ENCODE measurements around the gene MED14.

The MED14 gene

DNA sequence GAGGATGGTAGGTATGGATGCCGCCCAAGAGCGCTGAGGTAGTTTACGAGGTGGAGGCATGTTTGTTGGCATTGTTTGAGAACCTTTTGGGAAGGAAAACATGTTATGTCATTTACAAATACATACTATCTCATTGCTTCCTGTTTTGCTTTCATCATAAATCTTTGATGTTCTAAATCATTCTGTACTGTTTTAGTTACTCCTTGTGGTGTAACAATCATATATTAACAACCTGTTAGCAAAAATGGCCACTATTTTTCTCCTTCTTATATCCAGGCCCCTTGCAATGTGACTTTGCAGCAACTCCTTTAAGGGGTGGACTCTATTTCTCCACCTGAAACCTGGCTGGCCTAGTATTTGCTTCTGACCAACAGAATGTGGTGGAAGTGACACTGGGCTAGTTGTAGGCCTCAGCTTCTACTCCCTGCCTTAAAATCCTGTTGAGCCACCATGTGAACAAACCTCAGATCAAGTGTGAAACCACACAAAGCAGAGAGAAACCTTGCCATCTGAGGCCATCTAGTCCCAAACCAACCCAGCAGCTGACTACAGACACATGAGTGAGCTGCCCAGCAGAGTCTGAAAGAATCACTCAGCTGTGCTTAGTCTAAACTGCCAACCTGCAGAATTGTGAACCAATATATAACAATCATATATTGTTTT is 72.1 kb downstream of the MED14 start:
- DNase-seq = no peak

- DNase-seq = no peak
Observed at GRCh38 chrX:40661489-40661888, 73.9 kb downstream of the MED14 start.

GRCh38 chrX:40660381-40660780 is 75.0 kb downstream of the MED14 start:
- no peak for DNase-seq

GRCh38 chrX:40653535-40653934 is 81.8 kb downstream of the MED14 start:
- DNase-seq = no peak

DNA sequence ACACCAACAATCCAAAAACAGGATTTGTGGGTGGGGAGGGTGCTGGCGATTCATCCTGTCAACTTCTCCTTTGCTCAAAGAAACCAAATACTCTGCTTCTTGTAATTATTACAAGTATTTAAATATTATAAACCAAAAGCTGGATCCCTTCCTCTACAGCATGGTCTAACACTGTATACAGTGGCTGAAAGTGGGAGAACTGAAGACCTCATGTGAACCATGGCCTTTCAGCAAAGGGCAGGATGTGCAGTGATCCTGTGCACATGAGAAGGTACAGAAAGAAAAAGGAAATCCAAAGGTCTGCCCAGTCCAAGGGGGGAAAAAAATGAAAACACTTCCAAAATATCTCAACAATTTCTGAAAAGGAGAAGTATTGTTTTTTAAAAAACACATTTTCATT is 82.7 kb downstream of the MED14 start:
- no peak for DNase-seq

DNA sequence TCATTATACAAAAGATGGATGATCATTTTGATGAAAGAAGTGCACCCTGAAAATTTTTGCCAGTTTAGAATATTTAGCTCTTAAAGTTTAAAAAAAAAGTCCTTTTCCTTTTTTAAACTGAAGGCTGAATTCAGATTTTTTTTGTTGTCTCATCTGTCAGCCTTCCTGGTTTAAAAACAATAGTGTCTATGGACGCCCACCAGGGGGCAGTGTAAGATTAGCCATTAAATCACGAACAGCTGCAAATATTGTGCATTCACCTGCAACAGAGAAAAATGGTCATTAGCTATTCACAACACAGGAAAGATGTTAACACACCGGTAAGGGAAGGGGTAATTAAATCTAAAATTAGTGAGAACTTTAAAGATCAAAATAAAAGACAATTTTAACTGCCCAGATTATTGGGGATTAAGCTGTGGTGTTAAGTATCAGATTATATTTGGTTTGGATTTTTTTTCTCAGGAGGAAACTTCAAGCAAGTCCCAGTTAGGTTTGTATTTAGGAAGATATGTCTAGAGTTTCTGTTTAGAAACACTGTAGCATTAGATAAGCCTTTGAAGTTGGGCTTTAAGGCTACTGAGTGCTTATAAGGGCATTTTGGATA is 83.6 kb downstream of the MED14 start:
- DNase-seq = peak; percentile 46

DNA sequence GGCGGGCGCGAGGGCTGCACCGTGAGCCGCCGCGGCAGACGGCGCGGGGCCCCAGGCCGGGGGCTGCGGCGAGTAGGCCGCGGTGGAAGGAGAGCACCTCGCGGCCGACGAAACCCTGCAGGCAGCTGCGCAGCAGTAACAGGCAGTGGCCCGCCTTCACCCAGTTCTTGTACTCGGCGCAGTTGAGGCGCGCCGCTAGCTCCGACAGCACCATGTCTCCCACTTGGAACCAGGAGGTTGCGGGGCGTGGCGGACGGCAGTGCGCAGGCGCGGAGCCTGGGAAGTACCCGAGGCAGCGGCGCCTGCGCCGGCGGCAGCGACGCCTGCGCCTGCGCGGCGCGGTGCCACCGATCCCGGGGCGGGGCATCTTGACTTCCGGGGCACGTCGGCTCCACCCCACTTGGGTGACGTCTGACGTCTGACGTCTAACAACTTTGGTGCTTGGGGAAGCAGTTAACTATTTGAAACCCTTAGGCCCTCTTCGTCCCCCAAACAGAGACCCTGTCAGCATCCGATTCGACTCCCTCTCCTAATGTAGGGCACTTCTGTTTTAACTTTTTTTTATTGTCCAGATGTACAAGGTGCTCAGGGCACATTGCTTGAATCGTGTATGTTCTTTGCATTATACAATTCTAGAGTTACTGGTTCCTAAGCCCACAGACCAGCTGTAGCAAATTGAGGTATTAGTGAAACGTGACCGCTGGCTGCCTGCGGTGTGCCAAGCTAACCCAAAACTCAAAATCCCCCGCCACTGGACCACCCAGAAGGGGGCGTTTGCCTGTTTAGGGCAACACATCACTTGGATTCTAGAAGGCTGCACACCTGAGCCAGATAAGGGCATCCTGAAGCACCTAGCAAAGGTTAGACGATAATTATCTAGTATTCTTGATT is 87.8 kb downstream of the MED14 start, which contains the start of gene CXorf38:
CXorf38 (minus strand) TSS at position 255 of the 891 bp plus-strand sequence; CDS start at position 214, 41 bp downstream.
- DNase-seq = peak; percentile 87

DNA sequence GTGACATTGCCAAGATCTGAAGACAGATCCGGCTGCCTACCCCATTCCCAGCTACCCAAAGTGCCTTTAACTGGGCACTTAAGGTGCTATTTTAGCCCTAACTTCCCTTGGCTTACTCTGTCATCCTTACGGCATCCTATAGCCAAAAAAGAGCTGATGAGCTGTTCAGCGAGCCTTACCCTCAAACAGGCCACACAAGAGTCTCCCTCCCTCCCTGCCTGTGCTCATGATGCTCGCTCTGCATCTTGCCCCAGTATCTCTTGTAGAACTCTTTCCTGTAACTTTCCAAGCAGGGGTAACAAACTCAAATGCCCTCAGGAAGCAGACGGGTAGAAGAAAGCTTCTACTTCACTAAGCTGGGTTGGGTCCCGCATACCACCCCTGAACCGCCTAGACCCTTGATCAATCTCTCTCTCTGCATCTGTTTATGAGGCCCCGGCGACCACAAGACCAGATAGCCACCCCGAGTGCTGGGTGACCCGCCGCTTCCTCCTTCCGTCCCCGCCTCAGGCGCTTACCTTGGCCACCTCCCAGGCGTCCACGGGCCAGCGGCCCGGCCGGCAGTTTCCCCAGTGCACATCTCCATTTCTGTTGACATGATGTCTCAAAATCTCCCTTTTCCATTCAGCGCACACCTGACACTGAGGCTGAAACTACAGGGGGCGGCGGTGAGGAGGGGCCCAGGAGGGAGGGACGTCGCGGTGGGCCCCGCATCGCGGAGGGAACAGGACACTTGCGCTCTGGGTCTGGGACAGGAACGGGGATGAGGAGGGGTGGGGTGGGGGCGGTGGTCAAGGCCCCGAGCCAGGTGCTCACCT is 88.6 kb downstream of the MED14 start:
- DNase-seq = peak; percentile 11

DNA sequence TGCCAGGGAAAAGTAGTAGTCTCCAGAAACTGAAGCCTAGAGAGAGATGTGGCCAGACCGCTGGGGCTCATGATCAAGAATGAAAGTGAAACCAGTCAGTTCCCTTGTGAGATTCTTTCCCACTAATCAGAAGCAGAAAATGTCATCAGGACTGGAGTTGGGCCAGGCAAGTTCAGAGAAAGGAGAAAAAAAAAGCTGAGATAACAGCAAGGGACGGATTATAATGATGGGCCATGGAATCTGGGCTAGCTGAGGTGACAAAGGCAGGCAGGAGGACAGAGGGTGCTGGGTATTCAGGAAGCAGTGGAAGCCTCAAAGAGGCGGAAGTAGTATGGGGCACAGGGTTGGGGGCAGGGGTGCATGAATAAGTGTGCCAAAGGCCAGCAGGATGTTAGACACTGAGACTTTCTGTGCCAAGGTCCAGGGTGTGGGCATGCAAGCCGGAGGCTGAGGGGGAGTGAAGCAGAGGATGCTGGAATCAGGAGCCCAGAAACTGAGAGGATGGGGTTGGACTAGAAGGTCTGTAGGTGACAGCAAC is 90.5 kb downstream of the MED14 start:
- peak; percentile 65 for DNase-seq

DNA sequence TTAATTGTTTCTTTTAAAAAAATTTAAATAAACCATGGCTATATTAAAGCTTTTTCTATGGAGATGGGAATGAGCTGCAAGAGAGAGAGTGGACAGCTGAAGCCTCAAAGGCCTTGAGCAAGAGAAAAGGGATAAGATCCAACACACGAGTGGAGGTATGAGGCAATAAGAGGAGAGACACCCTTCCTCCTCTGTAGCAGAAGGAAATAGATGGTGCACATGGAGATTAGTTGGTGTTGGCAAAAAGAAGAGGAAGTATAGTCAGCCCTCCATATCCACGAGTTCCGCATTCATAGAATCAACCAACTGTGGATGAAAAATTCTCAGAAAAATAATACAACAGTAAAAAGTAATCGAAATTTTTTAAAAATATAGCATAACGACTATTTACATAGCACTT is 91.2 kb downstream of the MED14 start:
- peak; percentile 11 for DNase-seq

- no peak for DNase-seq
Observed at GRCh38 chrX:40637687-40638086, 97.7 kb downstream of the MED14 start.

DNA sequence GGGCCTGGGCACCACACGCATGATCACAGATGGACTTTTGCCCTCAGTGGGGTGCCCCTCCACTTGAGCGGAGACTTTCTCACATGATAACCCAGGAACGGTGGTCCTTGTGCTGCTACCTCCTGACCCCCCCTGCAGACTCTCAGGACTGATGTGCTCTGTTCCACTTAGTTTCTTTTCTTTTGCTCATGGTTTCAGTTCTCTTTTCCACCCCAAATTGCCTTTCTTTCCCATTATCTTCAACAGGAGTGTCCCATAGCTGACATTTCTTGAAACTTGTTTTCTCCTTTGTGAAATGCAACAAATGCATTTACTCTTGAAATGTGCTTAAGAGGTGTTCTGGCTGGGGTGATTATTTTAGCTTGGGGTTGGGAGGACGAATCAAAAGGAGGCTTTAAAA is 103.1 kb downstream of the MED14 start:
- no peak for DNase-seq

- DNase-seq = no peak
Observed at GRCh38 chrX:40628506-40628905, 106.8 kb downstream of the MED14 start.

GRCh38 chrX:40625294-40625693 is 110.0 kb downstream of the MED14 start:
- DNase-seq = no peak

GRCh38 chrX:40623665-40624064 is 111.7 kb downstream of the MED14 start:
- DNase-seq = no peak

- DNase-seq = no peak
Observed at GRCh38 chrX:40623139-40623536, 112.2 kb downstream of the MED14 start, which contains the start of gene MPC1L. Gene MPC1L, plus strand, starts transcription at chrX:40623428. Its CDS starts 138 bp downstream, at chrX:40623566.

- no peak for DNase-seq
Observed at GRCh38 chrX:40622479-40623138, 112.7 kb downstream of the MED14 start.

- DNase-seq = no peak
Observed at GRCh38 chrX:40617566-40617965, 117.8 kb downstream of the MED14 start.

- DNase-seq = no peak
Observed at GRCh38 chrX:40615976-40616375, 119.4 kb downstream of the MED14 start.

DNA sequence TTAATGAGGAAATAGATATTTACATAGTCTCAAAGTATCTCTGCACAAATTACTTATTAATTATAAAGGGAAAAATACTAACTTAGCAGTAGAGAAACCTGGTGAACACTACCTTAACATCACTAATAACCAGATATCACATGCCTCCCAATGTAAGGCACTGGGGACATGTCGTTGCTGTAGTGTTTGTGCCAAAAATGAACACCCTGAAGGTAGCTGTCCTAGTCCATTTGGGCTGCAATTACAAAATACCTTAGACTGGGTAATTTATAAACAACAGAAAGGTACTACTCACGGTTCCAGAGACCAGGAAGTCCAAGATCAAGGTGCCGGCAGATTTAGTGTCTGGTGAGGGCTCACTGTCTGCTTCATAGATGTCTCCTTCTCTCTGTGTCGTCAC is 122.8 kb downstream of the MED14 start:
- no peak for DNase-seq

DNA sequence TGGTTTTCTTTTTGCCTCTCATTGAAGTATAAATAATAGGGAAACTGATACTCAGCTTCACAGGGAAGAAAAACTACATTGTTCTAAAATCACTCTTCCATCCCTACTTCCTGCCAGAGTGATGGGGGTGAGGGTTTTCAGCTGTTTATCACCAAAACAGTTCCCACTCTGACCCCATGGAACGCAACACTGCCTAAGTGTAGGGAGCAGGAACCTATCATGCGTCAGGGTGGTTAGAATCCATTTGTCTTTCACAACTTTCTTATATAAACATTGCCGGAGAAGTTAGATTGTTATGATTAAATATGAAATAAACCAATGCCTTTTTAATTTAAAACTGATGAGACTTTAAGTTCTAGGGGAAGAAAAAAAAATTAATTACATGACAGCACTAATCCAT is 128.0 kb downstream of the MED14 start:
- no peak for DNase-seq

- no peak for DNase-seq
Observed at GRCh38 chrX:40603446-40603845, 131.9 kb downstream of the MED14 start.
